ENCODE measurements around the gene CHCHD3.

DNA sequence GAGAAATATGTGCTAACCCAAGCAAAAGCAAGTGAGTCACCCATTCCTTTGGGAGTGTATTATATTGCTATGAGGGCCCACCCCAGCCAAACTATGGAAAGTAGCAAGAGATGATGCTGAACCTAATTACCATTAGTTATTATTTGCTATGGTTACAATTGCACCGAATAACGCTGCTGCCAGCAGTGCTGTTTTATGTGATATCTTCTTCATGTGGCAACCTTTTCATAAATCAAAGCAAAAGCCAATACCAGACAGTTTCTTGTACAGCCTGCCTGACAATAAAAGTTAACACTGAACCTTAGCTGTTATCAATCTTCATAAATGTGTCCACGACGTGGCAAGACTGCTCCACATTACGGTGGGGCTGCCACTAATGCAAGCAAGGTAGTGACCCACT lies 263.9 kb downstream of the CHCHD3 start:
- TF ChIP-seq, protein P1, sequence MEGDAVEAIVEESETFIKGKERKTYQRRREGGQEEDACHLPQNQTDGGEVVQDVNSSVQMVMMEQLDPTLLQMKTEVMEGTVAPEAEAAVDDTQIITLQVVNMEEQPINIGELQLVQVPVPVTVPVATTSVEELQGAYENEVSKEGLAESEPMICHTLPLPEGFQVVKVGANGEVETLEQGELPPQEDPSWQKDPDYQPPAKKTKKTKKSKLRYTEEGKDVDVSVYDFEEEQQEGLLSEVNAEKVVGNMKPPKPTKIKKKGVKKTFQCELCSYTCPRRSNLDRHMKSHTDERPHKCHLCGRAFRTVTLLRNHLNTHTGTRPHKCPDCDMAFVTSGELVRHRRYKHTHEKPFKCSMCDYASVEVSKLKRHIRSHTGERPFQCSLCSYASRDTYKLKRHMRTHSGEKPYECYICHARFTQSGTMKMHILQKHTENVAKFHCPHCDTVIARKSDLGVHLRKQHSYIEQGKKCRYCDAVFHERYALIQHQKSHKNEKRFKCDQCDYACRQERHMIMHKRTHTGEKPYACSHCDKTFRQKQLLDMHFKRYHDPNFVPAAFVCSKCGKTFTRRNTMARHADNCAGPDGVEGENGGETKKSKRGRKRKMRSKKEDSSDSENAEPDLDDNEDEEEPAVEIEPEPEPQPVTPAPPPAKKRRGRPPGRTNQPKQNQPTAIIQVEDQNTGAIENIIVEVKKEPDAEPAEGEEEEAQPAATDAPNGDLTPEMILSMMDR (IDR thresholded peaks at IDR 0.05; ENCODE audit: poor library complexity), result no peak
- no peak for TF ChIP-seq EZH2 (IDR thresholded peaks at IDR 0.05; ENCODE audit: borderline replicate concordance)
- no peak for TF ChIP-seq EZH2phosphoT487 (IDR thresholded peaks at IDR 0.05; ENCODE audit: low read depth, severe bottlenecking, unreplicated experiment)

Data from hepatocyte (in vitro differentiated cells).